ENCODE measurements around the gene MSANTD3.
"Not testable (repeated sequence)": the region's sequence is repeated elsewhere in the genome, so short reads cannot be mapped to it uniquely, and the experiment has no call there.

Gene MSANTD3

DNA sequence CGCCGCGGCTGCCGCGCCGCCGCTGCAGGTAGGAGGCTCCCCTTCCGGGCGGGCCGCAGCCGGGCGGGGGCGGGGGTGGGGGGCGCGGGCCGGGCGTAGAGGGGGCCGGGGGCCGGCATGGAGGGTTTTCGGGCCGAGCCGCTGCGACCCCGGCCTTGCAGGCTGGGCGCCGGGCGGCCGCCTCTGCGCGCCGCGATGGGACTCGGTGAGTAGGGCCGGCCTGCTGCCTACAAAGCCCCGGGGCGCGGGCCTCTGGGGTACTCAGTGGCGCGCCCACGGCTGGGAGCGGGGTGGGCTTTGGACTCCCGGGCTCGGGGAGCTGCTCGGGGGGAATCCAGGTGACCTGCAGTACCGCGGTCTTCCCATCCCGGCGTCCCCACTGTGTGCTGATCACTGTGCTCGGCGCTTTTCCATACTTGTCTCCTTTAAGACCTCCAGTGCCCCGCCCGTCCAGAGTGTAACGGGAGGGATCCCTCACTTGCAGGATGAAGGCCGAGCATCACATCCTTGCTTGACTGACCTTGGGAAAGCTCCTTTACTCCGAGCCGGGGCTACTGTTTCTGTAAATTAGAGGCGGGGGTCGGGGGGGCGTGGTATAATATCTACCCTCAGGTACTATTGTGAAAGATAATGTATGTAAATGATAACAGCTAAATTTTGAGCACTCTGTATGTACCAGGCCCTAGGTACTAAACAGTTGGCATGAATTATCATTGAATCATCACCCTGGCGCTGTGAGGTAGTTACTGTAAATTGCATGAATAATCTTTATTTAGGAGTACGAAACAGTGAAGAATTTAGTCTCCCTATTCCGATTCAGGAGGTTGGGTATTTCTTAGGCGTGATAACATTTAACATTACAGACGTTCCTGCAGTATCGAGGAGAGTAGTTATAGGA lies 672 bp downstream of the MSANTD3 start:
- in situ Hi-C loops (cut with HindIII; ENCODE audit: low sequenced_read_pairs): no loop called here

DNA sequence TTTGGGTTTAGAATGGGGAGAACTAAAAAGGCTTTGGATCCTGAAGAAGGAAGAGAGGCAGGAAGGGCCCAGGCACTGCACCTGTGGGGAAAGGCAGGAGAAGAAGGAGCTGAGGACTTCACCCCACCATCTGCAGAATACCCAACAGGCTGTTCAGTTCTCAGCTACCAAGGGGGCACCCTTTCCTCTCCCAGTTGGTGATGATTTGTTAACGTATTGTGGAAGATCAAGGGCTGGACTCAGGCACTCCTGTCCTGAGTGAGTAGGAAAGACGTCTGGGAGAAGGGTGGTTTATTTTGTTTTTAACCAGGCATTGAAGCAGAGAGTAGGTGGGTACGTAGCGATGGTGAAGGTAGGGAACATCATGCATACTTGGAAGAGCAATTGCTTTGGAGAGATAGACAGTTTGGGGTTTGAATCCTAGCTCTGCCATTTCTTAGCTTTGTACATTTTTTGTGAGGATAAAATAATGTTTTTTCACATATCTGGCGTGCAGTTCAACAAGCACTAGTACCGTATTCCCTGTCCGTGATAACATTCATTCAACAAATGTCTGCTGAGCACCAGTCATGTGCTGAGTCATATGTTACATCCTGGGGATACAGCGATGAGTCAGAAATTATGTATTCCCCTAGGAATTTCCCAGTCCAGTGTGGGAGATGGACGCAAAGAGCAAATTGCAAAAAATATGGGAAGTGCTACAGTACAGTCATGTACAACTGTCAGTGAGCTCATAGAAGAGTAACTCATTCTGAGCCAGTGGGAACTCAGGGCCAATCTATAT lies 2.1 kb downstream of the MSANTD3 start:
- in situ Hi-C loops (cut with HindIII; ENCODE audit: low sequenced_read_pairs): no loop called here

GRCh38 chr9:100430286-100430940 lies 3.5 kb downstream of the MSANTD3 start:
- in situ Hi-C loops (cut with HindIII; ENCODE audit: low sequenced_read_pairs): no loop called here

DNA sequence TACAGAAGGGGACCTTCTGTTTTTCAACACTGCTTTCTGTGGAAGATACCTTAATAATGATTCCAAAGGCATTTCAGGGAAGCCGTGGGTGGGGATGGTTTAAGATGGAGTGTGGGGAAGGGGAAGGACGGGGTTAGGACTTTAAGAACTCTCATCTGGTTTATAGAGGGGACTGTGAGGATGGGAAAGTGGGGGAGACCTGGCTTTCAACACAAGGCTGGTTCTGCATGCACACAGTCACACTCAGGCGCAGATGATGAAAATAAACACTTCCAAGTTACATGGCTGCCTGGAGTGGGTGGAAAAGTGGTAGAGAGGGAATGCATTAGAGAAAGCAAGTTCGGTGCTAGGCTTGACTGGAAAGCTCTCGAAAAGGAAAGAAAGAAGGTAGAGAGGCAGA lies 4.9 kb downstream of the MSANTD3 start:
- in situ Hi-C loops (cut with HindIII; ENCODE audit: low sequenced_read_pairs): no loop called here

DNA sequence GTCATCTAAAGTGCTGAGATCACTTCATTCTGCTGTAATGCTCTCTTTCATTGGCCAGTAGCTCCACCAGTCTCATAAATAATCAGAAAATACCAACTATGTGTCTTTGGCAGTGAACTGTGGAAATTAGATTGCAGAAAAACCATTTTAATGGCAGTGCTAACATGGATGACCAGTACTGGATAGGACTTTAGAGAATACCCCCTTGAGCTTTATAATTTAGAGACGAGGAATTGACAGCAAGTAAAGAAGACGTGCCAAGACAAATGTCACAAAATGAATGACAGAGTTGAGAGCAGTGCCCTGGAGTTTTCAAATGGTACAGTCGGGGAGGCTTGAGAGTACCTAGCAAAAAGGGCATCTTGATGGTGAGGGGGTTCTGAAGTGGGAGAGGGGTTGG lies 5.8 kb downstream of the MSANTD3 start:
- in situ Hi-C loops (cut with HindIII; ENCODE audit: low sequenced_read_pairs): no loop called here

DNA sequence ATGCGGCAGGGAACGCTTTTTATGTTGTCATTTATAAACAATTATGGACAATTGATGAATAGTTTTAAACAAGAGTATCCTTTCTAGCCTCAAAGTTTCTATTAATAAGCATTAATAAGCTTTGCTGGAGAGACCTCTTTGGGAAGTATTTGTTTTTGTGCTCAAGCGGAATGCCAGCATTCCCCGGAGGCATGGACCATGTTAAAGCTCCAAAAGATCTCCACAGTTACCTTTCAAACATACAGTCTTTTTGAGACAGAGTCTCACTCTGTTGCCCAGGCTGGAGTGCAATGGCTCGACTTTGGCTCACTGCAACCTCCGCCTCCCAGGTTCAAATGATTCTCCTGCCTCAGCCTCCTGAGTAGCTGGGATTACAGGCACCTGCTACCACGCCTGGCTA lies 9.6 kb downstream of the MSANTD3 start:
- in situ Hi-C loops (cut with HindIII; ENCODE audit: low sequenced_read_pairs): no loop called here

DNA sequence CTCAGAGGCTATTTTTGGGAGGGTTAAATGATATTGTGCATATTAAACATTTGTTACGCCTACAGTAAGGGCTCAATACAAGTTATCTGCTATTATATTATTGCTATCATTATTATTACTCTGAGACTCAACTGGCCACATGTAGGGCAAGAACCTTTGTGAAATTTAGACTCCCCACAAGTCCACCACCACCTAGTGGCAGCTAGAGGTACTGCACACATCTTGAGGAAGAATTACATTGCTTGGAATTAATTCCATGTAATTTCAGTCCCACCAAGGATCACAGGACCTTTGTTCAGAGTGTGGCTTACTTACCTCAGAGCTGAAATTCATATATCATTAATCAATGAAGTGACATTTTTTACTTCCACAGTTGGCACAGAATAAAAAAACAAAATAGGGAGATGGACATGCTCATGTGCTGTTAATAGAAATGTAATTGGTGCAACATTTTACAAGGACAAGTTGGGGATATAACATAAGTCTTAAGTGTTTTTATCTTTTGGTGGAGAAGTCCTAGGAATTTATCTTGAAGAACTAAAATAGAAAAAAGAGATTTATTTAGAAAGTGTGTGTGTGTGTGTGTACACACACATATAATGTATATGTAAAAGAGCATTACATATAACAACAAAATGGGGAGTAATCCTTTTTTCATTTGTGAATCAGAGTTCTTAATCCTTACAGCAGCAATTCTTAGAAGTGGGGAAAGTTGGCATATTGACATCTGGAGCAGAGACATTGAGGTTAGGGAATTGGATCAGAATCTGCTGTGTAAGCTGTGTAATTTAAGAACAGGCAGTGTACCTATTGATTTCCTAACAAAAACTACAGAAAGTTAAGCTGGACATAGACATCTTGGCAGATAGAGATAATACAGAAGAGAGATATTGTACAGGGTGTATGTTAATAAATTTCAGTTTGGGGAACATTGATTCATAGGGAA lies 11.2 kb downstream of the MSANTD3 start:
- in situ Hi-C loops (cut with HindIII; ENCODE audit: low sequenced_read_pairs): no loop called here

- in situ Hi-C loops (cut with HindIII; ENCODE audit: low sequenced_read_pairs): no loop called here
Observed at GRCh38 chr9:100440071-100440470, 13.1 kb downstream of the MSANTD3 start.

GRCh38 chr9:100440487-100440886 lies 13.5 kb downstream of the MSANTD3 start:
- in situ Hi-C loops (cut with HindIII; ENCODE audit: low sequenced_read_pairs): not testable (repeated sequence)

DNA sequence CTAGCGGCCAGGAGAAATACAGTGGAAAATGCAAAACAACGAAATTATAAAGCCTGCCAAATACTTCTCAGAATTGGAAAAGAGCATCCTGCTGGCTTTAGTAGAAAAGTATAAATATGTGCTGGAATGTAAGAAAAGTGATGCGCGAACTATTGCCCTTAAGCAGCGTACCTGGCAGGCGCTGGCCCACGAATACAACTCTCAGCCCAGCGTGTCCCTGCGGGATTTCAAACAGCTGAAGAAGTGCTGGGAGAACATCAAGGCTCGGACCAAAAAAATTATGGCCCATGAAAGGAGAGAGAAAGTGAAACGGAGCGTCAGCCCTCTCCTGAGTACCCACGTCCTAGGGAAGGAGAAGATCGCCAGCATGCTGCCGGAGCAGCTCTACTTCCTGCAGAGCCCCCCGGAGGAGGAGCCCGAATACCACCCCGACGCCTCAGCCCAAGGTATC lies 15.0 kb downstream of the MSANTD3 start:
- in situ Hi-C loops (cut with HindIII; ENCODE audit: low sequenced_read_pairs): no loop called here

DNA sequence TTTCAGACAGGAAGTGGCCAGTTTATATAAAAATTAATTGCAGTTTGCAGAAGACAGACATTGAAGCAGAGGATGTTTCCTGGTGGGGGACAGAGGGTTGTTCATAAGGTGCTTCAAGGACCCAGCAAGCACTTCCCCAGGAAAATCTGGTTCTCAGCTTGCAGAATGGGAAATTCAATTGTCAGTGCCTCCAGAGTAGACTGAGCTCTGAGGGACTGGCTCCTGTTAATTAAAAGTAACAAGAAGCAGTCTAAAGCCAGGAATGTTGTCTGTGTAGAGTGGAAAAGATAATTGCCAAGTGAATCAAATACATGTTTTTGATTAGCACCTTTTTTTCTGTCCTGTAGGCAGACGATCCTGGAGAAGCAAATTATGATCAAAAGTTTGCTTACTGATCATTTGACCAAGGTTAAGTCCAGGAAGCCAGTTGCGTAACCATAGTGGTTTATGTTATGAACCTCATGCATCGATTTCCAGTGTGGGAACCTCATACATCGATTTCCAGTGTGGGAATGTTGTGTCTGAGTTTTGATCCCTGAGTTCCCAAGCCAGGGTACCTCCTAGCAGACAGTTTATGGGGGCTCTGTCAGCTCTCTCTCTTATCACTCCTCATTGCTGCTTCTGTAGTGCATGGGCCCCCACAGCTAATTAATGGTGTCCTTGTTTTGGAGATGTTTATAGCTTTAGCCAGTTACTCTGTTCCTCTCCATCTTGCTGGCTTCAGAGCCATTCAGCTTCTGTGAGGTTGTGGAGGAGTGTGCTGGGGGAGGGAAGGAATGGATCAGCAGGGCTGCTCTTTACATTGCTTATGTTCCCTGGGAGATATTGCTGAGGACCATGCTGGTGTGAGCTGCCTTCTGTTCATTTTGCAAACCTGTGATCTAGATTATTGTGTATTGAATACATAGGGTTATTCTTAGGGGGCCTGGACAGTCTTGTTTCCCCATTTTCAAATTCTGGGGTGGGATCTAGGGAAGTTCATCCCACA lies 17.1 kb downstream of the MSANTD3 start:
- in situ Hi-C loops (cut with HindIII; ENCODE audit: low sequenced_read_pairs): no loop called here

GRCh38 chr9:100445161-100445902 lies 18.4 kb downstream of the MSANTD3 start:
- in situ Hi-C loops (cut with HindIII; ENCODE audit: low sequenced_read_pairs): no loop called here

GRCh38 chr9:100445903-100446549 lies 19.1 kb downstream of the MSANTD3 start:
- in situ Hi-C loops (cut with HindIII; ENCODE audit: low sequenced_read_pairs): no loop called here

DNA sequence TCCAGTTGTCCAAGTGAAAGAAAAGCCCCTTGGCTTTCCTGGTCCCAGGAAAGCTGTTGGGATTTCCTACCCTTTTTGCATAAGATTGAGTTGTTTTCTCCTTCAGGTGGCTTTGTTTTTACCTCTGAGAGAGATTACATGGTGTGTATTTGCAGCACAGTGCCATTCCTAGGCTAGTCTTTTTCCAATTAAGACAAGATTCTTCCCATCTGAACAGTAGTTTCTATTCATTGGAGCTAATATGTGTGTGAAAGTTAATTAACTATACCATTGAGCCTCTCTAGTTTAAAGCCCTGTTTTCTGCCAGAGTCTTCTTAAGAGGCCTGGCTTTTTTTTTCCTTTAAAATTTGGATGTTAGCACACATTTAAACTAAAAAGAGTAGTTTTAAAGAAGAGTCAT lies 20.1 kb downstream of the MSANTD3 start:
- in situ Hi-C loops (cut with HindIII; ENCODE audit: low sequenced_read_pairs): no loop called here

DNA sequence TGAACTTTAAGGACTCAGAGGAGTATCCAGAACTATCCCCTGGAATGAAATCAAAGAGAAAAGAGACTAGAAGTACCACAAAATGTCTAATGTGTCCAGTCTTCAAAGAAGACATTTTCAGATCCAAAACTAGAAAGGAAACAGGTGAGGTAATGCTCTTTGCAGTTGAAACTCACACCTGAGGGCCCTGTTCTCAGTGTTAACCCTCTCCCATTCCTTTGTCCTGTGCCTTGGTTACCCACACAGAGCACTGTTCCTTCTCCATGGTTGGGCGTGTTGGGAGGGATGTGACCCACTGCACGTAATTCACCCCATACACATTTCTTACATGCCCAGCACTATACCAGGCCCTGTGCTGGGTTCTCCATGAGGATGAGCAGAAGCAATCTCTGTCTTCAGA lies 21.3 kb downstream of the MSANTD3 start:
- in situ Hi-C loops (cut with HindIII; ENCODE audit: low sequenced_read_pairs): no loop called here

DNA sequence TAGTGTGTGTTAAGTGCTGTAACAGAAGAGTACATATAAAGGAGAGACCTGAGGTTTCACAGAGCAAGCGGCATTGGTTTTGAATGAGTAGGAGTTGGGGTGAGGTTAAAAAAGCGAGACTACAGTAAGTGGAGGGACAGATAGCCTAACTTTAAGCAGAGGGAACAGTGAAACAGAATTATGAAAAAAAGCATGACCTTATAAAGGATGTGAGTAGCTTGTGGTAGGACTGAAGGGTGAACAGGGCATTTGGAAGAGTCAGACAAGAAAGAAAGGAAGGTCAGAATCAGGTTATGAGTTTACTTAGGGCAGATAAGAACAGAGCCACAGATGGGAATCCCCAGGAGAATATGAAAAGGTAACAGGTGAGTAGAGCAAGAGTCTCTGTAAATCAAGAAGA lies 22.5 kb downstream of the MSANTD3 start:
- in situ Hi-C loops (cut with HindIII; ENCODE audit: low sequenced_read_pairs): no loop called here

DNA sequence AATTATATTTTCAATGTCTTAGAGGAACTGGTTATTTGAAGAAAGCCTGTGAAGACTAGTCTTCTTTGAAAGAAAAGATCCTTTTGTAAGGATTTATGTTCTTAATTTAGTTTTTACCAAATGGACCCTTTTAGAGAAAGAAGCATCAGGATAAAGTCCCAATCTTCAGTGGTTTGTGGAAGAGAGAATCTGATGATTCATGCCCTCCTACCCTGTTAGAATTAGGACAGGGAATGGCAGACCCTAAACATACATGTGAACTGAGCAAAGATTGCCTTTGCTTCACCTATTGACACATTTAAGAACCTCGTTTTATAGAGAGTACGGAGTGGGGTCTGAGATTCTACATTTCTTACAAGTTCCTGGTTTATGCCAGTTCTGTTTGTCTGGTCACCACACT lies 26.0 kb downstream of the MSANTD3 start:
- in situ Hi-C loops (cut with HindIII; ENCODE audit: low sequenced_read_pairs): no loop called here

DNA sequence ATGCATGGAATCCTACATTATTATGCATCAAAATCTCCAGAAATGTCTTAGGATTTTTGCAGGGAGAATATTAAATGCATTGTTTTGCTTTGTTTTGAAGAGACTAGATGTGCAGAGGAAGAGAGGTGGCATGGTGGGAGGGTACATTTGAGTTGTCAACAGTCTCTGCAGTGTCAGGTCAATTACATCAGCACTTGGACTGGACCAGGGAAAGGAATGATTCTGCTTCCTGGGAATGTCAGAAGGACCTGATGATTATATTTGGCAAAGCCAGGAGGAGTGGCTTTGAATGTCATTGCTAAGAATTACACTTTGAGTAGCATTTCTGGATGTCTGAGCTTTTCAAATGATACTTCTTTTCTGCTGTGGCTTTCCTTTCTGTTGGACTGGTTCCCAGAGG lies 28.5 kb downstream of the MSANTD3 start:
- in situ Hi-C loops (cut with HindIII; ENCODE audit: low sequenced_read_pairs): no loop called here
